NCI-H526 treated with DMSO at 0.1 percent for 48 hours (cell line): ENCODE data around the gene STK11IP.
A peak's percentile ranks its signal among the peaks of the same experiment; 100 is the strongest.

Experiments used
- DNase-seq: peaks from one replicate; lab custom pipeline; 2025; lab: John Stamatoyannopoulos, UW

The STK11IP gene, protein sequence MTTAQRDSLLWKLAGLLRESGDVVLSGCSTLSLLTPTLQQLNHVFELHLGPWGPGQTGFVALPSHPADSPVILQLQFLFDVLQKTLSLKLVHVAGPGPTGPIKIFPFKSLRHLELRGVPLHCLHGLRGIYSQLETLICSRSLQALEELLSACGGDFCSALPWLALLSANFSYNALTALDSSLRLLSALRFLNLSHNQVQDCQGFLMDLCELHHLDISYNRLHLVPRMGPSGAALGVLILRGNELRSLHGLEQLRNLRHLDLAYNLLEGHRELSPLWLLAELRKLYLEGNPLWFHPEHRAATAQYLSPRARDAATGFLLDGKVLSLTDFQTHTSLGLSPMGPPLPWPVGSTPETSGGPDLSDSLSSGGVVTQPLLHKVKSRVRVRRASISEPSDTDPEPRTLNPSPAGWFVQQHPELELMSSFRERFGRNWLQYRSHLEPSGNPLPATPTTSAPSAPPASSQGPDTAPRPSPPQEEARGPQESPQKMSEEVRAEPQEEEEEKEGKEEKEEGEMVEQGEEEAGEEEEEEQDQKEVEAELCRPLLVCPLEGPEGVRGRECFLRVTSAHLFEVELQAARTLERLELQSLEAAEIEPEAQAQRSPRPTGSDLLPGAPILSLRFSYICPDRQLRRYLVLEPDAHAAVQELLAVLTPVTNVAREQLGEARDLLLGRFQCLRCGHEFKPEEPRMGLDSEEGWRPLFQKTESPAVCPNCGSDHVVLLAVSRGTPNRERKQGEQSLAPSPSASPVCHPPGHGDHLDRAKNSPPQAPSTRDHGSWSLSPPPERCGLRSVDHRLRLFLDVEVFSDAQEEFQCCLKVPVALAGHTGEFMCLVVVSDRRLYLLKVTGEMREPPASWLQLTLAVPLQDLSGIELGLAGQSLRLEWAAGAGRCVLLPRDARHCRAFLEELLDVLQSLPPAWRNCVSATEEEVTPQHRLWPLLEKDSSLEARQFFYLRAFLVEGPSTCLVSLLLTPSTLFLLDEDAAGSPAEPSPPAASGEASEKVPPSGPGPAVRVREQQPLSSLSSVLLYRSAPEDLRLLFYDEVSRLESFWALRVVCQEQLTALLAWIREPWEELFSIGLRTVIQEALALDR

DNA sequence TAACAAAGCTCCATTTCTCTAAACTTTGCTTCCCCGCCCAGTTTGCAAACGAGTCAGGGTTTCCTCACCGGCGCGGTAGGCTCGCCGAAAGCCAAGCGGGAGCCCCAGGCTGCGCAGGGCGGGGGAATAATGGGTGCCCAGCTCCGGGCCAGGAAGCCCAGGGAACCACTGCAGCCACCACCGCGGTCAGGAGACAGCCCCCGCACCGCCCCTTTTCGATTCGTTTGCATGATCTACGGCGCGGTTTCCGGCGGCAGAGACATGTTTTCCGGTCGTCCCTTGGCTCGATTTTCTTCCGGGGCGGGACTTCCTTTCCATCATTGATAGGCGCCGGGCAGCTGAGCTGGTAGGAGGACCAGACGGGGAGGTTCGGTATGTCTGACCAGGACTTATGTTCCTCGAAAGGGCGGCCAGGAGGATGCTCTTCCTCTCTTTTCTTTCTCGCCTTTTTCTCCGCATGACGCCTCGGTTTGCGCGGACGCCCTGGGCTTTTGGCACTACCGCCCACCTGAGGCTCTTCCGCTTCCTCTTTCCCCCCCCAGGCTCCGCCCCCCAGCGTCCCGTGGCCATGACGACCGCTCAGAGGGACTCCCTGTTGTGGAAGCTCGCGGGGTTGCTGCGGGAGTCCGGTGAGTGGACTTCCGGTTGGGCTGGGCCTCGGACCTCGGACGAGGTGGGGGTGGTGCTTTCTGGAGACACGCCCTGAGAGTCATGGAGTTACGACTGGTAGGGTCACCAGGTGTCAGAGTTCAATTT is at the start of gene STK11IP:
STK11IP (plus strand) TSS at position 306 of the 756 bp plus-strand sequence; CDS start at position 569, 263 bp downstream.
- peak; percentile 92 for DNase-seq

DNA sequence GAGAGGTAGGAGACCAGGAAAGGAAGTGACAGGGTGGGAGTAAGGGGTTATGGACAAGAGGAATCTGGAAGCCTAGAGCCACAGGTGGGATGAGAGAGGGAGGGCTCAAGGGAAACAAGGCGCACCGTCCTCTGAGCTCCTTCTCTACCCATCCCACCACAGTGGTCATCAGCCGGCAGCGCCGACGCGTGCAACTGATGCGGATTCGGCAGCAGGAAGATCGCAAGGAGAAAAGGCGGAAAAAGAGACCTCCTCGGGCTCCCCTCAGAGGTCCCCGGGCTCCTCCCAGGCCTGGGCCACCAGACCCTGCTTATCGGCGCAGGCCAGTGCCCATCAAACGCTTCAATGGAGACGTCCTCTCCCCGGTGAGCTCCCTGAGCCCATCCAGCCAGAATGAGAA is 48.7 kb upstream of the STK11IP start:
- no peak for DNase-seq

DNA sequence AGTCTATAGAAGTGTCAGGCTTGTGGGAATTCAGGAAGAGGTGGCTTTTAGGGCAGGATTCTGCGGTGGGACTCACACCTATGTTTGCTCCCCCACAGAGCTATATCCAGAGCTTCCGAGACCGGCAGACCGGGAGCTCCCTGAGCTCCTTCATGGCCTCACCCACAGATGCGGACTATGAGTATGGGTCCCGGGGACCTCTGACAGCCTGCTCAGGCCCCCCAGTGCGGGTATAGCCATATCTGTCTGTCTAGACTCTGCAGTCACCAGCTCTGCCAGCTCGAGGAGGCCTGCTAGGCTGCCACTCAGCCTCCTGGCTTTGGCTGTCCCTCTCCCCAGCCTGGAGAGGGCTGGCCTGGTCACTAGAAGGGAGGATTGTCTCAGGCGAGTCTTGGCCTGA is 48.0 kb upstream of the STK11IP start:
- no peak for DNase-seq

DNA sequence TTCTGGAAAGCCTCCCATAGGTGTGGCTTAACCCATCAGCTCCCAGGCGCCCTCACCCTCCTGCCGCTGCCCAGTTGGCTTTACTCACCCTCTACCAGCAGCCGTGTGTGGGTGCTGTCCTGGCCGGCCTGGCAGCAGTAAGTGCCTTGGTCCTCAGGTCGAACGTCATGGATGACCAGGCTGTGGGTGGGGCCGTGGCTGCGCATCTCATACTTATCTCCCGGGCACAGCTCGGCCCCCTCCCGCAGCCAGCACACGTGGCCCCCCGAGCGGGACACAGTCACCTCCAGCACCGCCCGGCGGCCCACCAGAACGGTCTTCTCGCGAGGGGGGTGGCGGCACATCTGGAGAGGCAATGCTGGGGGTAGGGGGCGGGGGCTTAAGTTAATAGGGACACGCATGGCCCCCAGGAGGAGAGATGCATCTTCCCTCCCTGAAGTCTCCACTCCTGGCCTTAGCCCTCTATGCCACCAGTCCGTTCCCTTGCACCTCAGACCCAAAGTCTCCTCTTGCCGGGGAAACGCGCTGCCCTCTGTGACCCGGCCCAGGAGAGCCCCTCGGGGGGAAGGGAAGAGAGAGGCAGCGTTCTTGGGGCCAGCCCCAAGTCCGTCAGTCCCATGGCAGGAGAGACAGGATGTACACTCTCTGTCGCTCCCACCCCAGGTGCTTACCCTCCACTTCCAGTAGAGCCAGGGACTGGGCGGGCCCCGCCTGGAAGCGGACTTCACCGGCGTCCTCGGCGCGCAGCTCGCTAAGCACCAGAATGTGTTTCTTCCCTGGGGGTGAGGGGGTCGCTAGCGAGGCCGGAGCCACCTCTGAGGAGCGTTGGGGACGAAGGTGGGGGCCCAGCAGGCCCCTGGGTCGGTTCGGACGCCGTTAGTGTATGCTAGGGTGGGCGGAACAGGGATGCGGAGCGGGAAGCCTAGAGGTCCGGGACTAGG is 45.9 kb upstream of the STK11IP start:
- peak; percentile 63 for DNase-seq

DNA sequence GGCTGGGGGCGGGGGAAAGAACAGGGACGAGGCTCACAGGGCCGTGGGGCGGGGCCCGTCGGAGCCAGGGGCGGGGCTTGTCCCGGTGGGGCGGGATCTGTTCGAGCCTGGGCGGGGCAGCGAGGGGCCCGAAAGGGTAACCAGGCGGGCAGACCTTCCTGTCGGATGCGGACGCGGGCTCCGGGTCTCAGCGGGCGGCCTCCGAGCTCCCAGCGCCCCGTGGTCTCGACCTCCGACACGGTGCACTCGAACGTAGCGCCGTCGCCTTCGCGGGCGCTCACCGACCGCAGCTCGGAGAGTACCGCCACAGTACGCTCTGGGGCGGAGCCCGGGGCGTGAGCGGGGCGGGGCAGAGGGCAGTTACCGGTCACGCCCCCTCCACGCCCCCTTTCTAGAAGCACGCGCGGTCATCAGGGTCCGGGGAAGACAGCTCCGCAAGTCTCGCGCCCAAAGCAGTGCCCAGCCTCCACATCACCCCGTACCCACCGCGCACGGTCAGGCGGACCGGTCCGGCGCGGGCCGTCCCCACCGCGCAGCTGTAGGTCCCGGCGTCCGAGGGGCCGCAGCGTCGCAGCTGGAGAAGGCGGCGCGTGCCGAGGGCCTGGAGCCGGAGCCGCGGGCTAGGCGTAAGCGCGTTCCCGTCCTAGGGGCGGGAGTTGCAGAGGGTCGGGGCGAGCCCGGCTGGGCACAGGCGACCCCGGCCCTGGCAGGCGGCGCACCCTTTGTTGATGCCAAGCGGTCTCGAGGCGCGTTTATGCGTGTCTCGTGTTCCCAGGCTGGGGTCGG is 45.1 kb upstream of the STK11IP start:
- DNase-seq: peak; percentile 63

DNA sequence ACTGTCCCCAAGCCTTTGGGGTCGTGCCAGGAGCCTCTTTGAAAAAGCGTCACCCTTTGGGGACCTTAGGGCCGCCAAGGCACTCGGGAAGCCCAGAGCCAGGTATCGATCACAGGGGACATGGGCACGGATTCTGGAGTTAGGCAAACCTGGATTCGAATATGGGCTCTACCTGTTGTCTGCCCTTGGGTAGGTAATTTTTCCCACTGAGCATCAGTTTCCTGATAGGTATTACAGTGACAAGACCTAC is 44.6 kb upstream of the STK11IP start:
- no peak for DNase-seq

DNA sequence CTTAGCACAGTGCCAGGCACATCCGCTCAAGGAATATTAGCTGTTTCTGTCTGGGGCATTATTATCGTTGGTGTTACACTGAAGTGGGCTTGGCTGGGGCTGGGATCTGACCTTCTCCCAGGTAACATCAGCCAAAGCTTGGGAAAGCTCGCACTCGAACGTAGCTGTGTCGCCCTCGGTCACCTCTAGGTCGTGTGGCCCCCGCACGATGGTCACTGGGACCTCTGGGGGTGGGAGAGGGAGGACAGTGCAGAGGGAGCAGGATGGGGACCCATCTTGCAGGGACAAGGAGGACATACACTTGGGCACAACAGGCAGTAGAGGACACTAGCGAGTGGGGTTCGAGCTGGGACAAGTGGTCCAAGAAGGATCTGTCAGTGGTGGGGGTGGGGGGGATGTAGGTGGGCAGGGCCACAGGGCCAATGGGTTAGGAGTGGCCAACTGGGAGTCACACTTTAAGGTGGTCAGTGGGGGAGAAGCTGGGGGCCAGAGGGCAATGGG is 44.1 kb upstream of the STK11IP start:
- DNase-seq: no peak

DNA sequence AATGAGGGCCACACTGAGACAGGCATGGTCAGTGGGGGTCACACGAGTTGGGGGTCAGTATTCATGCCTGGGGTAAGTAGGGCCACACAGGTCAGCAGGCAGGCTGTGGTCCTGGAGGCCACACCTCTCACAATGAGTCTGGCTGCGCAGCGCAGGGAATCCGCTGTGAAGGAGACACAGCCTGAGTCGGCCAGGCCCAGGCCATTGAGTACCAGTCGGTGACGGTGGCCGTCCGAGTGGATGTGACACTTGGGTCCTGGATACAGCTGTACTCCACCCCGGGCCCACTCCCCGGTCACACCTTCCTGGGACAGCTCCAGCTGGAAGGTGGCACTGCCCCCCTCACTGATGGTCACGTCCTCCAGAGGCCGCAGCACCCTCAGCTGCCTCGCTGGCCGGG is 43.3 kb upstream of the STK11IP start:
- no peak for DNase-seq

DNA sequence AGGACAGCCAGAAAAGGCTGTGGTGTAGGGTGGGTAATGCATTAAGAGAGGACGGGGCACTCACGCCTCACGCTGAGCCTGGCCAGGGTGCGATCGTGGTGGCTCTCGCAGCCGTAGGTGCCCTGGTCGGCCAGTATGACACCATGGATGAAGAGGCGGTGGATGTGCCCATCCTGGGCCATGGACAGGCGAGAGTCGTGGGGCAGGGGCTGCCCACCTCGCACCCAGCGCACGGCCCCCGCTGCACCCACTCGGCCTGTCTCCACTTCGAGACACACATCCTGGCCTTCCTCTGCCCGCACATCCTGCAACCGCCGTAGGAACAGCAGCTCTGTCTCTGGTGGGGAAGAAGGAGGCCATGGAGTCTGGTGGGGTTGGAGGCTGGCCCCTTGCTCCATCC is 41.7 kb upstream of the STK11IP start:
- DNase-seq: no peak

DNA sequence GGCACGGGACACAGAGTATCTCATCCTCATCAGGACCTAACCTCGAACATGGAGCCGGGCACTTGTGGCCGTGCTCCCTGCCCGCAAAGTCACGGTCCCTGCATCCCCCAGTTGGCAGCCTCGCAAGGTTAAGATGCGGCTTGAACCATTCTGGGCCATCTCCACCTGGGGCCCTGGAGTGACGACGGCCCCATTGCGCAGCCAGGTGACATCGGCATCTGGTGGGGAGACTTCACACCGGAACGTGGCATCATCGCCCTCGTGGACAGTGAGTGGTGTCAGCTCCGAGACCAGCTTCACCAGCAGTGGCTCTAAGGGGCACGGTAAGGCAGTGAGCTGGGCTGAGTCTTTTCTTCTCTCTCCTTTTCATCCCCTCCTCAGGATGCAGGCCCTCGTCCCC is 41.2 kb upstream of the STK11IP start:
- DNase-seq: no peak

DNA sequence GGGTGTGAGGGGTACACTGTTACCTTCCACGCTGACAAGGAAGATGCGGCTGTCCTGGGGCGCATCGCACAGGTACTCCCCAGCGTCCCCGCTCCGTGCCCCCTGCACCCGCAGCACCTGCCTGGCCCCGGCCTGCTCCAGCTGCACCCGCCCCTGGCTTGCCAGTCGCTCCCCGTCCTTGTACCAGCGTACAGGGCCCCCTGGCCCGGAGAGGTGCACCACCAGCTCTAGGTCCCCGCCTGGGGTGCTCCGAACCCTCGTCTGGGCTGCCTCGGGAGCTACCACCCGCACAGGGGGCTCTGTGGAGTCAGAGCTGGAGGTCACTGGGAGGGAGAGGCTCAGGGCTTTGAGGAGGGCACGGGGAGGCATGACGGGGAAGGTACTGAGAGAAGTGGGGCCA is 40.3 kb upstream of the STK11IP start:
- DNase-seq: no peak

DNA sequence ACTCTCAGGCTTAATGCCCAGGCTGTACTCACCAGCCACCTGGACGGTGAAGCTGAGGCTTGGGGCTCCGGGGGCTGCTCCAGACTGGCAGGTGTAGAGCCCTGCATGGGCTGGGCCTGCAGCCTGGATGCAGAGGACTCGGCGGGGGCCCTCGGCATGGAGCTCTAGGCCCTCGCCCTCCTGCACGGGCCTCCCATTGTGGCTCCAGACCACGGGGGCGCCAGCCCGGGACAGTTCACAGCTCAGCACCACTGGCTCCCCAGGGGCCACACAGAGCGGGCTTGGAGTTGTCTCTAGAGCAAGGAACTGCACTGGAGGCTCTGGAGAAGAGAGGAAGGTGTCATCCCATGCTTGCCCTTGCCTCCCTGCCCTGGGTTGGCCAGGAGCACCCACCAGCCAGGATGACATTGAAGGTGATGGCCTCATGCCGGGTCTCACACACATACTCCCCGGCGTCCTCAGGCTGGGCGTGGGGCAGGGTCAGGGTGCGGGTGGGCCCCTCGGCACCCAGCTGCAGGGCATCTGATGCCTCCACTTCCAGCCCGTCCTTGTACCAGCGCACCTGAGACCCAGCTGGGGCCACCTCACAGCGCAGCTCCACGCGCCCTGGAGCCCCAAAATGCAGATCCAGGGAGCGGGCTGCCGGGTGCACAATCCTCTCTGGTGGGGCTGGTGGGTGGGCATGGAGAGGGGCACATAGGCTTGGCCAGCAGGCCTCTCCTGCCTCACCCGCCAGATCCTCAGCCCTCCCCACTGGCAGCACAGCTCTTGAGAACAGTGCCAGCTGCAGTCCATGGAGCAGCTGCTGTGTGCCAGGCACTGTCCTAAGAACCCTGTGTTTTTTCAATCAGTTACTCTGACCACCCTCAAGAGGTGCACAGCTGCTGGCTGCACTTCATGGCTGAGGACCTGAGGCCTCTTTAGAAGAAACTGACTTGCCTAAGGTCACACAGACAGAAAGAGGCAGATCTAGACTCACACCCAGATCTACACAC is 39.6 kb upstream of the STK11IP start:
- no peak for DNase-seq

DNA sequence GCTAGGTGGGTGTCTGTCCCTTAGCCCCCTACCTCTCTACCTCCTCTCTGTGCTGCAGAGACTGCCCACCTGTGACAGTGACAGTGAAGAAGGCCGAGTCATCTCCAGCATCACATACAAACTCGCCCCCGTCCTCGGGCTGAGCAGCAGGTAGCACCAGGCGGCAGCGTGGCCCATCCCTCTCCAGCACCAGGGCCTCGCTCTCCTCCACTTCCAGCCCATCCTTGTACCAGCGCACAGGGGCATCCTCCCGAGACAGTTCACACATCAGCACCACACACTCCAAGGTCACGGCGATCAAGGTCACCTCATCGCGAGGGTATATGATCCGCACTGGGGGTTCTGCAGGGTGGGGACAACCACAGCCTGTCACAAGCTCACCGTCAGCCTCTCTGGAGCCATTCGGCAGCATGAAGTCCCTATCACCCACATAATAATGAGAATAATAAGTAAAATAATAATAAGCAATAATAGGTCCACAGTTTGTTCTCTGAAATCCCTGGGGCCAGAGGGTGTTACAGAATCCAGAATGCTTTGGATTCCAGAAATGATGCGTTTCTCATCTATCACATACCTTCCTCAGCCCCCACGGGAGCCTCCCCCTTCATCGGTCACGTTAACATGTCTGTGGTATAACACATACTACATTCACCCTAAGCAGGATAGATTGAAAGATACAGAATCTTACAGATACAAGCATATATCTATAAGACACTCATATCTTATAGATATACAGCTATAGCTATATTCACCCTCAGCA is 38.3 kb upstream of the STK11IP start:
- no peak for DNase-seq

DNA sequence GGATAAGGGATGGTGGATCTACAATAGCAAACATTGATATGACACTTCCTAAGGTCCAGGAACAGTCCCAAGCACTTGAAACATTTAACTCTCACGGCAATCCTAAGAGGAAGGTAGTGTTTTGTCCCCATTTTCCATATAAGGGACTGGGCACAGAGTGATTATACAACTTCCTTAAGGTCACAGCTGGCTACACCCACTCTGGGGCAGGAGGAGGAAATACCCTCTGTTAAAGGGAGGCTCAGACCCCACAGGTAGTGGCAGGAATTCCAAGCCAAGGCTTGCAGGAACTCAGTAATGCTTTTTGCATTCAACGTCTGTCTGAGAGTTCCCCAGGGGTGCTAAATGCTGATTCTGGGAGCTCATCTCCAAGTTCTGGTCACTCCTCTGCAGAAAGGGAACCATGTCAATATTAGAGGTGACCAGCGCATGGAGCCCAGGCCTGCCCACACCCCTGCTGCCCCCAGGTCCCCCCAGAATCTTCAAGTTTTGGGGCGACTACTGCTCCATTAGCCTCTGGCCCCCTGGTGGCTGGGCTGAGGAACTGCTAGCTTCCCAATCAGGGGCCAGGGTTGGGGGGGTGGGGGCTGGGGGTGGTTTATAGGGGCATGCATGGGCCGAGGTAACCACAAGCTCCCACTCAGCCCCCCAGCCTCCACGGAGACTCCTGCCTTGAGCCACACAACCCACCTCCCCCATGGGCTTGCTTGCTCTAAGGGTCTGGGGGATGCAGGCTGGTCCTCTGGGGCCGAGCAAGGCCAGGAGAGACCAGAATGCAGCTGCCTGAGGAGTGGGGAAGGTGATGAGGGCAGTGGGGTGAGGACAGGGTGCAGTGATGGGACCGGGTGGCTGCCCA is 37.4 kb upstream of the STK11IP start:
- no peak for DNase-seq

DNA sequence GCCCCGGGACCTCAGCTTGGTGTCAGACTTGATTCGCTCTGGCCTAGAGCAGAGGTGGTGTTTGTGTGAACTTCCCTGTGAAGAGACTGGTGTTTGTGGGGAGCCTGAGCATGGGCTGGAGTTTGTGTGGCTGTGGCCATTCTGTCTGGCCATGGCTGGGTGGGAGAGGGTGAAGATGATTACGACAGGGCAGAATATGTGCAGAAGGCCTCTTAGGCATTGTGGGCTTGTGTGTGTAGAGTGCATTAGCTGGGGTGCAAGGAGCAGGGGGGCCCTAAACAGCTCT is 36.8 kb upstream of the STK11IP start:
- no peak for DNase-seq

DNA sequence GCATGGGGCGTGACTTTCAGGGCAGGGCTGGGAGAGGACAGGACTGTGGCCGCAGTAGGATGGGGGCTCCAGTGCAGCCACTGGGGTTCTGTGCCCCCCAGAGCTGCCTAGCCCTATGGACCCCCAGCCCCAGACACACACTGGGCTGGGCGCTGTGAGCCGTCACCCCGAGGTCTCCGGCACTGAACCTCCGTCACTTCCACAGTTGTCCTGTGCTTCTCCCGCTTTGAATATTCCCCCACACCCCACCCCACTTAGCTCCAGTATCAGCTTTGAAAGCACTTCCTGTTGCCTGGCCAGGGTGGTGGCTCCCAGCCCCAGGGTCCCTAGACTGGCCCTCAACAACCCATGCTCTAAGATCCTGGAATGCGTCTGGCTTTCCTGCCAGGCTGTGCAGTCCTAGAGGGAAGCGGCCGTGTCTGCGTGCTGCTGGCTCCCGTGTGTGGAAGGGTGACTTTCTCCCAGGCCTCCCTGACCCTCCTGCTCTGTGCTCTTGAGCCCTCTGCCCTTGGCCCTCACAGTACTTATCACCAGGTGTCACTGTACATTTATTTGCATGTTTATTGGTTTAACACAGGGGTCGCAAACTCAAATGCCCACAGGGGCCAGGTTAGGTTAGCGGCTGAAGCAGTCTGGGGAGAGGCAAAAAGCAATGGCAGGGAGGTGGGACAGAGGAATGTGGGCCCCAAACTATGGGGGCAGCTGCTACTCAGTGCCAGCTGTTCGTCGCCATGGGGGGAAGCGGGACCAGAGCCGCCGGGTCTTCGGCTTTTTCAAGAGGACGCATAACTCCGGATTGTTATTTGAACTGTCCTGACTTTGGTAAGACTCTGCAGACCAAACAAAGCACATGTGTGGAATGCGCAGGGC is 36.2 kb upstream of the STK11IP start:
- peak; percentile 29 for DNase-seq
